Liver (tissue), 9 donors: ENCODE data around the gene SLC24A4. TPM values are rescaled to one million over a fixed set of nuclear protein-coding genes. Genes with fewer than 3 reads are reported as not detected.

Experiments
- DNase-seq: peaks from one replicate; pipeline ENCODE4 v3.0.0-alpha.2; 2017; ENCODE audit warnings: low spot score
- H3K27ac ChIP-seq, 2 donors: one replicate each; pipeline ENCODE4 v1.7.0; 2013; ENCODE audit warnings: inconsistent platforms in 2 of 2, low read length in 2 of 2, control low read depth in 1 of 2, low read depth in 1 of 2, mild to moderate bottlenecking in 1 of 2
- H3K27me3 ChIP-seq, 4 donors: one replicate each; pipeline versions ENCODE4 v1.6.1 to v1.7.0; 2013; ENCODE audit warnings: low read length in 3 of 4, inconsistent platforms in 1 of 4, mild to moderate bottlenecking in 1 of 4, moderate library complexity in 1 of 4; ENCODE audit not compliant: control insufficient read depth in 4 of 4, insufficient read depth in 4 of 4
- H3K36me3 ChIP-seq, 4 donors: one replicate each; pipeline versions ENCODE4 v1.6.1 to v1.7.0; 2013; ENCODE audit warnings: low read length in 3 of 4, mild to moderate bottlenecking in 3 of 4, low read depth in 1 of 4, moderate library complexity in 1 of 4; ENCODE audit not compliant: control insufficient read depth in 4 of 4, insufficient read depth in 3 of 4
- H3K4me1 ChIP-seq, 4 donors: one replicate each; pipeline versions ENCODE4 v1.6.1 to v1.7.0; 2013; ENCODE audit warnings: low read length in 3 of 4, mild to moderate bottlenecking in 3 of 4, moderate library complexity in 1 of 4; ENCODE audit not compliant: control insufficient read depth in 4 of 4, insufficient read depth in 4 of 4
- H3K4me3 ChIP-seq, 3 donors: one replicate each; pipeline versions ENCODE4 v1.6.1 to v1.7.0; 2013; ENCODE audit warnings: low read length in 3 of 3, control low read depth in 1 of 3, low read depth in 1 of 3, mild to moderate bottlenecking in 1 of 3
- H3K9ac ChIP-seq, 2 donors: one replicate each; pipeline ENCODE4 v1.7.0; 2013; ENCODE audit warnings: low read length in 2 of 2, mild to moderate bottlenecking in 2 of 2, moderate library complexity in 2 of 2, control low read depth in 1 of 2, low read depth in 1 of 2
- H3K9me3 ChIP-seq, 4 donors: one replicate each; pipeline versions ENCODE4 v1.6.1 to v1.7.0; 2013; ENCODE audit warnings: low read length in 3 of 4; ENCODE audit not compliant: control insufficient read depth in 4 of 4
- EGR1 ChIP-seq, 2 donors: IDR thresholded peaks; 2 replicates each; pipeline ENCODE4 v1.6.1; 2016 to 2018; ENCODE audit warnings: antibody characterized with exemption in 2 of 2, low read depth in 2 of 2
- FOXA1 ChIP-seq: IDR thresholded peaks from 2 replicates; pipeline ENCODE4 v1.6.1; 2016; ENCODE audit warnings: antibody characterized with exemption
- FOXA2 ChIP-seq: IDR thresholded peaks from 2 replicates; pipeline ENCODE4 v1.6.1; 2016; ENCODE audit warnings: antibody characterized with exemption
- GABPA ChIP-seq, 2 donors: IDR thresholded peaks in 1 of 2; conservative IDR thresholded peaks in 1 of 2; 2 replicates each; pipeline ENCODE4 v1.6.1; 2016; ENCODE audit warnings: antibody characterized with exemption in 2 of 2, mild to moderate bottlenecking in 1 of 2, moderate library complexity in 1 of 2
- HNF4A ChIP-seq, 2 donors: conservative IDR thresholded peaks; 2 replicates each; pipeline ENCODE4 v1.6.1; 2016; ENCODE audit warnings: antibody characterized with exemption in 2 of 2, mild to moderate bottlenecking in 2 of 2
- HNF4G ChIP-seq: IDR thresholded peaks from 2 replicates; pipeline ENCODE4 v1.6.1; 2016; ENCODE audit warnings: antibody characterized with exemption
- JUND ChIP-seq, 2 donors: IDR thresholded peaks; 2 replicates each; pipeline ENCODE4 v1.6.1; 2016; ENCODE audit warnings: antibody characterized with exemption in 2 of 2
- NR2F2 ChIP-seq: IDR thresholded peaks from 2 replicates; pipeline ENCODE4 v1.6.1; 2016; ENCODE audit warnings: antibody characterized with exemption
- RAD21 ChIP-seq, 2 donors: IDR thresholded peaks; 2 replicates each; pipeline ENCODE4 v1.6.1; 2016; ENCODE audit warnings: antibody characterized with exemption in 2 of 2, mild to moderate bottlenecking in 2 of 2
- RXRA ChIP-seq, 2 donors: IDR thresholded peaks; 2 replicates each; pipeline ENCODE4 v1.6.1; 2017 to 2018; ENCODE audit warnings: antibody characterized with exemption in 2 of 2, mild to moderate bottlenecking in 1 of 2
- SP1 ChIP-seq: IDR thresholded peaks from 2 replicates; pipeline ENCODE4 v1.6.1; 2018; ENCODE audit warnings: antibody characterized with exemption, mild to moderate bottlenecking
- TAF1 ChIP-seq: conservative IDR thresholded peaks from 2 replicates; pipeline ENCODE4 v1.6.1; 2016; ENCODE audit warnings: antibody characterized with exemption, mild to moderate bottlenecking
- YY1 ChIP-seq: IDR thresholded peaks from 2 replicates; pipeline ENCODE4 v1.6.1; 2016; ENCODE audit warnings: antibody characterized with exemption, mild to moderate bottlenecking
- WGBS: extraction: QIAGEN DNeasy Blood & Tissue Kit; methylation state at CpG from one replicate; pipeline ENCODE4 v1.1.7; 2013; 5-methylcytosine and 5-hydroxymethylcytosine counted together
- polyA plus RNA-seq, 2 donors: library from polyadenylated mRNA; stranded (reverse) in 1 of 2; unstranded in 1 of 2; fragments of 200-250 nt in 1 of 2; fragments of >200 nt in 1 of 2; fragmentation: Nextera tagmentation in 1 of 2; extraction: Ambion mirVana in 1 of 2; gene quantifications; one replicate each; pipeline versions ENCODE4 v1.2.1 to v1.2.3, GENCODE V29; 2013 to 2015
- total RNA-seq, 2 donors: library from RNA; depleted of rRNA; stranded (reverse); fragments of >200 nt; gene quantifications; one replicate each; pipeline ENCODE4 v1.2.3, GENCODE V29; 2014
- TF ChIP-seq, protein P1 (sequence below): IDR thresholded peaks from 2 replicates; pipeline ENCODE4 v1.6.1; 2016; ENCODE audit warnings: antibody characterized with exemption
- TF ChIP-seq, protein P2 (sequence below): IDR thresholded peaks from 2 replicates; pipeline ENCODE4 v1.6.1; 2016; ENCODE audit warnings: antibody characterized with exemption, mild to moderate bottlenecking
- TF ChIP-seq, protein P3 (sequence below): fragments of 150-350 bp; IDR thresholded peaks from 2 replicates; pipeline ENCODE4 v1.5.1; 2017; ENCODE audit warnings: improper control_type of control experiment, low read depth, low read length; ENCODE audit not compliant: missing input control
- TF ChIP-seq, protein P4 (sequence below): IDR thresholded peaks from 2 replicates; pipeline ENCODE4 v1.6.1; 2016; ENCODE audit warnings: antibody characterized with exemption
- donor health status: healthy.
- donor health status: healthy.
- donor health status: healthy.
- donor health status: healthy.
- donor health status: healthy.

SLC24A4 gene
- total and polyA plus RNA-seq, 4 donors: 0.06 to 0.23 (median 0.12) TPM

DNA sequence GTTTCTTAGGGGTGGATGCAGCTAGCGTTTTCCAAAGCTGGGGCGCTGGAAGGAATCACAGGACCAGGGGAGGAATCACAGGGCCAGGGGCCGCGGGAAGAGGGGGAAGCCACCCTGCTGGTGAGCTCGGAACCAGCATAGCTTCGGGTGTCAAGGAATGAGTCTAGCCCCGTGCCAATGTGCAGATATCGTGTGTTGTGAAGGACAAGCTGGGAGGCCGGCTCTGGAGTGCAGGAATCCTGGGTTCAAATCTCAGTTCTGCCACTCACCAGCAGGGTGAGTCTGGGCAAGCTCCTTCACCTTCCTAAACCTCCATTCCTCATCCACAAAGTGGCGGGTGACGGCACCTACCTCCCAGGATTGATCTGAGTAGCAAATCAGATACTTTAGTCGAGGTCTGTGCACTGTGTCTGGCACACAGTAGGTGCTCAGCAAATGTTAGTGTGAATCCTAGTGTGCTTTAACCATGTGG is 137.0 kb downstream of the SLC24A4 start (continued):
- TF ChIP-seq, protein P1, sequence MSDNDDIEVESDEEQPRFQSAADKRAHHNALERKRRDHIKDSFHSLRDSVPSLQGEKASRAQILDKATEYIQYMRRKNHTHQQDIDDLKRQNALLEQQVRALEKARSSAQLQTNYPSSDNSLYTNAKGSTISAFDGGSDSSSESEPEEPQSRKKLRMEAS: no peak
- no peak for TF ChIP-seq NR2F2

DNA sequence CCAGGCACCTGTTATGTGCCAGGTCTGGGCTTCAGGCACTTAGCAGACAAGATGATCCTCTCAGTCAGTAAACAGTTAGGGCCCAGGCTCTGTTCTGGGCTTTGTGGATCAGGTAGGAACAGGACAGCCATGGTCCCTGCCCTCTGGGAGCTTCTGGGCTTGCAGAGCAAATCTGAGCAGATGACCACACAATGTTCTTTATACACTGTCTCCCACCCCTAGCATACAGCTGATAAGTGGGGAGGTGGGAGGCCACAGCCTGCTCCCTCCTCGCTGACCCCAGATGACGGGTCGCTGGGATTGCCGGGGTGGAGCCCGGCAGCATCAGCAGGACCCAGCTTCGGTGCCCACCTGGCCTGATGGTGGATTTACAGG is 137.6 kb downstream of the SLC24A4 start:
- H3K9me3 ChIP-seq: no peaks in the 10 kb centered on the region
- TF ChIP-seq HNF4A (conservative IDR thresholded peaks at IDR 0.05) (no peak), RXRA (IDR thresholded peaks at IDR 0.05) (no peak), JUND (IDR thresholded peaks at IDR 0.05) (no peak), NR2F2 (no peak), YY1 (no peak), RAD21 (IDR thresholded peaks at IDR 0.05) (no peak), HNF4G (no peak), FOXA2 (no peak), SP1 (no peak), EGR1 (IDR thresholded peaks at IDR 0.05; ENCODE audit: low read depth in 2 of 2) (no peak), GABPA (IDR thresholded peaks at IDR 0.05 in 1 of 2, conservative IDR thresholded peaks at IDR 0.05 in 1 of 2) (no peak), TAF1 (no peak), FOXA1 (no peak)
- TF ChIP-seq, protein P1: no peak
- TF ChIP-seq, protein P2, sequence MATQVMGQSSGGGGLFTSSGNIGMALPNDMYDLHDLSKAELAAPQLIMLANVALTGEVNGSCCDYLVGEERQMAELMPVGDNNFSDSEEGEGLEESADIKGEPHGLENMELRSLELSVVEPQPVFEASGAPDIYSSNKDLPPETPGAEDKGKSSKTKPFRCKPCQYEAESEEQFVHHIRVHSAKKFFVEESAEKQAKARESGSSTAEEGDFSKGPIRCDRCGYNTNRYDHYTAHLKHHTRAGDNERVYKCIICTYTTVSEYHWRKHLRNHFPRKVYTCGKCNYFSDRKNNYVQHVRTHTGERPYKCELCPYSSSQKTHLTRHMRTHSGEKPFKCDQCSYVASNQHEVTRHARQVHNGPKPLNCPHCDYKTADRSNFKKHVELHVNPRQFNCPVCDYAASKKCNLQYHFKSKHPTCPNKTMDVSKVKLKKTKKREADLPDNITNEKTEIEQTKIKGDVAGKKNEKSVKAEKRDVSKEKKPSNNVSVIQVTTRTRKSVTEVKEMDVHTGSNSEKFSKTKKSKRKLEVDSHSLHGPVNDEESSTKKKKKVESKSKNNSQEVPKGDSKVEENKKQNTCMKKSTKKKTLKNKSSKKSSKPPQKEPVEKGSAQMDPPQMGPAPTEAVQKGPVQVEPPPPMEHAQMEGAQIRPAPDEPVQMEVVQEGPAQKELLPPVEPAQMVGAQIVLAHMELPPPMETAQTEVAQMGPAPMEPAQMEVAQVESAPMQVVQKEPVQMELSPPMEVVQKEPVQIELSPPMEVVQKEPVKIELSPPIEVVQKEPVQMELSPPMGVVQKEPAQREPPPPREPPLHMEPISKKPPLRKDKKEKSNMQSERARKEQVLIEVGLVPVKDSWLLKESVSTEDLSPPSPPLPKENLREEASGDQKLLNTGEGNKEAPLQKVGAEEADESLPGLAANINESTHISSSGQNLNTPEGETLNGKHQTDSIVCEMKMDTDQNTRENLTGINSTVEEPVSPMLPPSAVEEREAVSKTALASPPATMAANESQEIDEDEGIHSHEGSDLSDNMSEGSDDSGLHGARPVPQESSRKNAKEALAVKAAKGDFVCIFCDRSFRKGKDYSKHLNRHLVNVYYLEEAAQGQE: no peak
- TF ChIP-seq, protein P3, sequence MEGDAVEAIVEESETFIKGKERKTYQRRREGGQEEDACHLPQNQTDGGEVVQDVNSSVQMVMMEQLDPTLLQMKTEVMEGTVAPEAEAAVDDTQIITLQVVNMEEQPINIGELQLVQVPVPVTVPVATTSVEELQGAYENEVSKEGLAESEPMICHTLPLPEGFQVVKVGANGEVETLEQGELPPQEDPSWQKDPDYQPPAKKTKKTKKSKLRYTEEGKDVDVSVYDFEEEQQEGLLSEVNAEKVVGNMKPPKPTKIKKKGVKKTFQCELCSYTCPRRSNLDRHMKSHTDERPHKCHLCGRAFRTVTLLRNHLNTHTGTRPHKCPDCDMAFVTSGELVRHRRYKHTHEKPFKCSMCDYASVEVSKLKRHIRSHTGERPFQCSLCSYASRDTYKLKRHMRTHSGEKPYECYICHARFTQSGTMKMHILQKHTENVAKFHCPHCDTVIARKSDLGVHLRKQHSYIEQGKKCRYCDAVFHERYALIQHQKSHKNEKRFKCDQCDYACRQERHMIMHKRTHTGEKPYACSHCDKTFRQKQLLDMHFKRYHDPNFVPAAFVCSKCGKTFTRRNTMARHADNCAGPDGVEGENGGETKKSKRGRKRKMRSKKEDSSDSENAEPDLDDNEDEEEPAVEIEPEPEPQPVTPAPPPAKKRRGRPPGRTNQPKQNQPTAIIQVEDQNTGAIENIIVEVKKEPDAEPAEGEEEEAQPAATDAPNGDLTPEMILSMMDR: no peak
- TF ChIP-seq, protein P4, sequence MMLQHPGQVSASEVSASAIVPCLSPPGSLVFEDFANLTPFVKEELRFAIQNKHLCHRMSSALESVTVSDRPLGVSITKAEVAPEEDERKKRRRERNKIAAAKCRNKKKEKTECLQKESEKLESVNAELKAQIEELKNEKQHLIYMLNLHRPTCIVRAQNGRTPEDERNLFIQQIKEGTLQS: no peak
- no peak overlapping the region for H3K4me3 ChIP-seq
- peak overlapping the region; percentile 27 to 51 for H3K27ac ChIP-seq
- H3K27me3 ChIP-seq: no peaks in the 10 kb centered on the region
- H3K9ac ChIP-seq: no peak overlapping the region
- WGBS: 85% methylated on average over 6 of the region's 6 CpGs
- H3K4me1 ChIP-seq: peaks cover 0 to 5% (median 0%) of the 10 kb centered on the region in 4 donors
- DNase-seq: no peak
- no peaks in the 10 kb centered on the region for H3K36me3 ChIP-seq
